PFSK-1 (cell line): ENCODE measurements around the gene CSNK1G1.

Experiments used
- POLR2AphosphoS5 ChIP-seq: IDR thresholded peaks from 2 replicates; pipeline ENCODE4 v1.6.1; 2012; ENCODE audit warnings: low read depth, mild to moderate bottlenecking, control low read depth, low read length, moderate library complexity
- REST ChIP-seq, 2 experiments: IDR thresholded peaks; 2 replicates each; pipeline versions ENCODE4 v1.6.1 to v1.8.0; 2011 to 2012; ENCODE audit warnings: low read depth in 2 of 2, low read length in 2 of 2, control low read depth in 1 of 2, inconsistent platforms in 1 of 2, mild to moderate bottlenecking in 1 of 2, moderate library complexity in 1 of 2; ENCODE audit not compliant: insufficient read depth in 1 of 2

- no peak for TF ChIP-seq POLR2AphosphoS5
- no peak for TF ChIP-seq REST (IDR thresholded peaks at IDR 0.05; ENCODE audit: insufficient read depth in 1 of 2, low read depth in 2 of 2, low read length in 2 of 2)
Measured at GRCh38 chr15:64315216-64315615, 40.8 kb downstream of the CSNK1G1 start.
